ENCODE results near the gene DENND10.

GRCh38 chr10:119115926-119116325 is 12.0 kb downstream of the DENND10 start:
- no peak for TF ChIP-seq CTCF (IDR thresholded peaks at IDR 0.05)
- TF ChIP-seq POLR2A (IDR thresholded peaks at IDR 0.05): no peak

Data from heart left ventricle (tissue), 13 donors.